HG02588 (cell line): ENCODE measurements around the gene MAN1B1.

Experiments used
- ATAC-seq: cut with Tn5 transposase; IDR thresholded peaks from one replicate; pipeline ENCODE4 v1.9.1; 2021; ENCODE audit warnings: mild to moderate bottlenecking, moderate library complexity; ENCODE audit not compliant: unreplicated experiment

MAN1B1 gene

DNA sequence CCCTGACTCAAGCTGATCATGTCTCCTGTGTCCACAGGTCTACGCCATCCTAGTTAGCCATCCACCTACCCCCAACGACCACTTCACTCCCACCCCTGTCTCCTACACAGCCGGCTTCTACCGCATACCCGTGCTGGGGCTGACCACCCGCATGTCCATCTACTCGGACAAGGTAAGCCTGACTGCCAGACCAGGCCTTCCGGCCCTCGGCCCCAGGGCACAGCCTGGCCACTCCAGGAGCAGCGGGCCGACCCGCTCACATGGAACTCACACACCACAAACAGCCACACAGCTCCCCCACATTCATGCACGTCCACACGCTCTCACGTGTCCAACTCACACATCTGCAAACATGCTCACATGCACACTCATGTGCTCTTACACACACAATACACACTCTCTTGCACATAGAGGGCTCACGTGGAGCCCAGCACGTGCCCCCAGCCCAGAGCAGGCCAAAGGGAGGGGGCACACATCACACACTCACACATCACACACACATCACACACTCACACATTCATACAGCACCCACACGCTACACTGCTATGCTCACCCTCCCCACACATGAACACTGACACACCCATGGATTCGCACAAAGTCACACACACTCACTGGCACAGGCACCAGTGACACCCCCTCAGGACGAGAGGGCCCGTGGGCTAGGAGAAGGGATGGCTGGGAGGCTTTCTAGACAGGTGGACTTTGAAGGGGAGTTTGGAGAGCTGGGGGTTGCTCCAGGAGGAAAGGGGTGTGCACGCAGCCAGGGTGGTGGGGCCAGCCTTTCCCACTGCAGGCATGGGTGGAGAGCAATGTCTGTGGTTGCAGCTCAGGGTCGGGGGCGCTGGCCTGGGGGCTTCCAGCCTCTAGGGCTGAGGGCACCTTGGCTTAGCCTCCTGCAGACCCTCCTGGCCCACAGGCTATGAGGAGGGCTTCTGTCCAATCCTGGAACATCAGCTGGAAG, 55.5 kb downstream of the MAN1B1 start:
- ATAC-seq: no peak

DNA sequence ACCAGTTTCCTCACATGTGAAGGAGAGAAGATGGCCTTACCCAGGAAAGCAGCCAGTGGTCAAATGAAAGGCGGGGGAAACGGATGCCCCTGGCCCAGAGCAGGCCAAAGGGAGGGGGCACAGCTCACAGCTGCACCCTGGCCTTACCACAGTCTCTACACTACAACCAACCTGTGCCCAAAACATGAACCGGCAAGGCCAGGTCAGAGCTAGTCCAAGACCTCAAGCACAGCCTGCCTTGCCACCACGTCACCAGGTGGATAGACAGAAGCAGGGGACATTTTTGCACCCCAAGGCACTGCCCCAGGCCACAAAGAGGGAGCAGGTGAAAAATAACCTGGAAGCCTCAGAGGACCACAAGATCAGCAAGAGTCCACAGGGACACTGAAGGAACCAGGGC, 56.7 kb downstream of the MAN1B1 start:
- no peak for ATAC-seq

DNA sequence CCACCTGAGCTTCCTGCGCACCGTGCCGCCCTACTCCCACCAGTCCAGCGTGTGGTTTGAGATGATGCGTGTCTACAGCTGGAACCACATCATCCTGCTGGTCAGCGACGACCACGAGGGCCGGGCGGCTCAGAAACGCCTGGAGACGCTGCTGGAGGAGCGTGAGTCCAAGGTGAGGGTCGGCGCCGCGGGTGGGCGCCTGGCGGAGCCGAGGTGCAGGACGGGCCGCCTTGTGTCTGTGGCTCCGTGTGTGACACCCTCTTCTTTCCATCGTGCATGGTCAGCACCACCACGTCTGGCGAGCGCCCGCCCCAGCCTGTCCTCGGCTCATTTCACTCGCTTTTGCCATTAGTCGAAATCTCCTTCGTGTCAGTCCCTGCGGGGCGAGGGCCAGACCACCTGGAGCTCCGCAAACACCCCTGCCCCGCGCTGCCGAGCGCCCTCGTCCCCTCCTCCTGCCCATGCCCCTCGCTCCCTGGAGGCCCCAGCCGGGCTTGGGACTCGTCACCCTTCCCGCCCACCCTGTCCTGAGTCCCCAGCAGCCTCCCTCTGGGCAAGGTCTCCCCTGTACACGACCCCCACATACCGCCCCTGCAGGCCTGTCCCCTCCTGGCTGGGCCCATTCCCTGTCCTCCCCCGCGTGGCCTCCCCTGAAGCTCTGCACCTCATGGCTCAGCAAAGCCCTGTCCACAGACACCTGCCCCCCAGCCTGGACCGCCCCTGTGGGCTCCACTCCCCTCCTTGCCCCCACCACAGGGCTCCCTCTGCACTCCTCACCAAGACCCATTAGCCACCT, 59.1 kb downstream of the MAN1B1 start:
- ATAC-seq: no peak

DNA sequence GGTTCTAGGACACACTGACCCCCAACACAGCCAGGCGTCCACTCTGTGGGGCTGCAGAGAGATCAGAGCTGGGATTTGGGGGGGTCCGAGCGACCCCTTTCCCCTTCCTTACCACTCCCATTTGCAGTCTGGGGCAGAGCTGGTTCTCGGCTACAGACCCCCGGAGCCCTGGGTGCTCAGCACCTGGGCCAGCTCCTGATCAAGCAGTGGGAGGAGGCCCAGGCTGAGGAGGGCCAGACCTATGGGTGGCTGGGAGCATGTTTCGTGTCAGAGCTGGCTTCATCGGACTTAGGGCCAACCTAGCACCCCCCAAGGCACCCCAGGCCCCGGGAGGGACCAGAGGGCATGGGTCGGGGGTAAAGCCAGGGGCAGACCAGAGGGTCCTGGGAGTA, 59.7 kb downstream of the MAN1B1 start:
- no peak for ATAC-seq

DNA sequence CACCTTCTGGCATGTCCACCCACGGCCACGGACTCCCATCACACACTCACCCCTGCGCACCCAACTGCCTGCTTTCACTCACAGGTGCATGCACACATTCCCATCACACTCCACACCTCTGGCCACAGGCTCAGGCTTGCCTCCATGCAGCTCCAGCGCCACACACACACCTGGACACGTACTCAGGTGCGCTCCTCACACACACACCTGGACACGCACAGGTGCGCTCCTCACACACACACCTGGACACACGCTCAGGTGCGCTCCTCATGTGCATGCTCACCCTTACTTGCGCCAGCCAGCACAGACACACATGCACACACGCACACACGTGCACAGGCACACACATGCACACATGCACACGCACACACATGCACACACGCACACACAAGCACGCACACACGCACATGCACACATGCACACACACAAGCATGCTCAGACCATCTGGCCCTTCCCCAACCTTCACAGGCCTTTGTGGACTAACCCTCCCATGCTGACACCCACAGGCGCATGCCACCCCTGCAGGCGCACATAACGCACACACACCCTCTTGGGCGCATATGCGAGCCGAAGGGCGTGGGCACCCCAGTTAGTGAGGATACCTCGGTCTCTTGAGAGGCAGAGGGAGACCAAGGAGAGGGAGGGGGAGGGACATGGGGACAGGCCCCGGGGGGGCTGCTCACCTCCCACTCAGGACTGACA, 60.5 kb downstream of the MAN1B1 start:
- no peak for ATAC-seq

DNA sequence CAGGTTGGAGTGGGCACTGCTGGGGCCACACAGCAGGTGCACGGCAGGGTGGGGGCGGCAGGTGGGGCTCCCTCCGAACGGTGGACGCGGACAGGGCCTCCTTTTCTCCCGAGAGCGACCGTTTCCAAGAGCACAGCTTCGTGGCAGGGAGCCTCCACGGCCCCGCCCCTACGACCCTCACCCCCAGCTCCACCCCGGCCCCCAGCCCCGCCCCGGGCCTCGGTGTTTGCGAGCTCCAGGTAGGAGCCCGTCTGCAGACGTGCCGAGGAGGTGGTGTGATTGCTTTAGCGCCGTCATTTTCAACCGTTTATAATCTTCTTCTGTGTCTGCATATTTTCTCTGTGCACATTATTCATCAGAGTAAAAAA, 61.0 kb downstream of the MAN1B1 start:
- no peak for ATAC-seq

DNA sequence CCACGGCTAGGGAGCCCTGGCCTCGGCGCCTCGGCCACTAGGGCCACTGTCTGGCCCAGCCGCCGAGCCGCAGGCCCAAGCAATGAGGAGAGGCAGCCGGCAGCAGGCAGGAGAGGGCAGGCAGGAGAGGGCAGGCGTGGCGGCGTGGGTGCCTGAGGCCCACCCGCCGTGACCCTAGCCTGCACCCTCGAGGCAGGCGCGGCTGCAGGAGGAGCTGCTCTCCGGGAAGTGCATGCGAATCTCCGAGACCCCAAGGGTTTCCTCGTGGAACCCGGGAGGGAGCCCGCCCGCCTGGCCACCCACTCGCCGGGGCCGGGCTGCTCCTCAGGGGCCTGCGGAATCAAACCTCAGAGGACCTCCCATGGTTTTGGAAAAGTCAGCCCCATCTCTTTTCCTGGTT, 61.5 kb downstream of the MAN1B1 start:
- no peak for ATAC-seq

DNA sequence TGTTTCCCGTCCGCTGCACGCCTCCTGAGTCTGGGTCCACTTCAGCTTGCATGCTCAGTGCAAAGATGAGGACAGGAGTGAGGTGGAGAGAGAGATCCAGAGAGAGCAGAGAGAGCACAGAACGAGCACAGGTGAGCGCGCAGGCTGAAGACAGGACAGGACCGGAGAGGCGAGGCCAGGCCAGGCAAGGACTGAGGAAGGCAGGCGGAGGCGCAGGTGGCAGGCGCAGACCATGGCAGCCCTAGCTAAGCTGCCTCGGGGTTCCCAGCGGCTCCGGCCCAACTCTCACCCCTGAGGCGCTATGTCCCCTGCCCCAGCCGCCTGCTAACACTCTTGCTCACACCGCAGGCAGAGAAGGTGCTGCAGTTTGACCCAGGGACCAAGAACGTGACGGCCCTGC, 61.9 kb downstream of the MAN1B1 start:
- ATAC-seq: no peak

DNA sequence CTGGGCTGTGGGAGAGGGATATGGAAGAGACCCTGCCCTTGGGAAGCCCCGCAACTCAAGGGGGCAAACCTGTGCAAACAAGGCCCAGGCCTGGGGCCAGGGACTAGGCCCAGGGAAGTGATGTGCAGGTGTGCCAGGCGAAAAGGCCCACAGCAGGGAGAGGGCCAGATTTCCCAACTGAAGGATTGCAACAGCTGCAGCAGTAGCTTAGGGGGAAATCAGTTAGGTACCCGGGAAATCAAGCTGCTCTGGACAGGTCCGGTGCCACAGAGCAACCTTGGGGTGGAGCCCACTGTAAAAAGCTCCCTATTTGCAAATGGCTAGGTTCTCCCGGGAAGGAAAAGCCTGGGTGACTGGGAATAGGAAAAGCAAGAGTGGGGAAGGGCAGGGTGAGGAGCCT, 62.6 kb downstream of the MAN1B1 start:
- no peak for ATAC-seq

DNA sequence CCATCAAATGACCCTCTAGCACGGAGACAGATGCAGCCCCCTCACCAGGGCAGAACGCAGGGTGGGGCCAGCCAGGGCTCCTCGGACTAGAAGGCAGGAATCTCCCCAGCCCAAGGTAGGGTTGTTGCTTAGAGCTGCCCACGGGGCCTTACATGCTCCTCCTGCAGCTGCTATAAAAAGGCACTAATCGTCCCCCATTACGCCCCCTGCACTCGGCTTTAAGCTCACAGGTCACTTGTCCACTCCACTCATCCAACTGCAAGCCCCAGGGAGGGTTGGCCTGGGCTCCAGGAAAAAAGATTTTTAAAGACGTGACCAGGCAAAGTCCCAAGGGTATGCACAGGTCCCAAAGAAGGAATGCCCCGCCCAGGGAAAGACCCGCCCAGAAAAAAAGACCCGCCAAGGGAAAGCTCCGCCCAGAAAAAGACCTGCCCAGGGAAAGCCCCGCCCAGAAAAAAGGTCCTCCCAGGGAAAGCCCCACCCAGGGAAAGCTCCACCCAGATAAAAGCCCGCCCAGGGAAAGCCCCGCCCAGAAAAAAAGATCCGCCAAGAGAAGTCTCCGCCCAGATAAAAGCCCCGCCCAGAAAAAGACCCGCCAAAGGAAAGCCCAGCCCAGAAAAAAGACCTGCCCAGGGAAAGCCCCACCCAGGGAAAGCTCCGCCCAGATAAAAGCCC, 63.3 kb downstream of the MAN1B1 start:
- peak; percentile 14 for ATAC-seq

DNA sequence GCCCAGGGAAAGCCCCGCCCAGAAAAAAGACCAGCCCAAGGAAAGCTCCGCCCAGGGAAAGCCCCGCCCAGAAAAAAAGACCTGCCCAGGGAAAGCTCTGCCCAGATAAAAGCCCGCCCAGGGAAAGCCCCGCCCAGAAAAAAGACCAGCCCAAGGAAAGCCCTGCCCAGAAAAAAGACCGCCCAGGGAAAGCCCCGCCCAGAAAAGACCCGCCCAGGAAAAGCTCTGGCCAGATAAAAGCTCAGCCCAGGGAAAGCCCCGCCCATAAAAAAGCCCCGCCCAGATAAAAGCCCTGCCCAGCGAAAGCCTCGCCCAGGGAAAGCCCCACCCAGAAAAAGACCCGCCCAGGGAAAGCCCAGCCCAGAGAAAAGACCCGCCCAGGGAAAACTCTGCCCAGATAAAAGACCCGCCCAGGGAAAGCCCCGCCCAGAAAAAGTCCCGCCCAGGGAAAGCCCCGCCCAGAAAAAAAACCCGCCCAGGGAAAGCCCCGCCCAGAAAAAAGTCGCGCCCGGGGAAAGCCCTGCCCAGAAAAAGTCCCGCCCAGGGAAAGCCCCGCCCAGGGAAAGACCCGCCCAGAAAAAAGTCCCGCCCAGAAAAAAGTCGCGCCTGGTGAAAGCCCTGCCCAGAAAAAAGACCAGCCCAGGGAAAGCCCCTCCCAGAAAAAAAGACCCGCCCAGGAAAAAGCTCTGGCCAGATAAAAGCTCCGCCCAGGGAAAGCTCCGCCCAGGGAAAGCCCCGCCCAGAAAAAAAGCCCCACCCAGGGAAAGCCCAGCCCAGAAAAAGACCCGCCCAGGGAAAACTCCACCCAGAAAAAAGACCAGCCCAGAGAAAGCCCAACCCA, 64.1 kb downstream of the MAN1B1 start:
- peak; percentile 35 for ATAC-seq

DNA sequence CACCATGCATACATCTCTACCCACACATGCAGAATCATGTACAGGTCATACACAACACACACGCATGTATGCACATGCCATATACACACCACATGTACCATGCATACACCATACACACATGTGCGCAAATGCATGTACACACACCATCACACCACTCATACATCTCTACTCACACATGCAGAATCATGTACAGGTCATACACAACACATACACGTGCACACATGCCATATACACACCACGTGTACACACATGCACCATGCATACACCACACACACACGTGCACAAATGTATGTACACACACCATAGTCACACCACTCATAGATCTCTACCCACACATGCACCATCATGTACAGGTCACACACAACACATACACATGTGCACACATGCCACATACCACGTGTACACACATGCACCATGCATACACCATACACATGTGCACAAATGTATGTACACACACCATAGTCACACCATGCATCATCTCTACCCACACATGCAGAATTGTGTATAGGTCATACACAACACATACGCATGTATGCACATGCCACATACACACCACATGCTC, 66.1 kb downstream of the MAN1B1 start:
- ATAC-seq: no peak

DNA sequence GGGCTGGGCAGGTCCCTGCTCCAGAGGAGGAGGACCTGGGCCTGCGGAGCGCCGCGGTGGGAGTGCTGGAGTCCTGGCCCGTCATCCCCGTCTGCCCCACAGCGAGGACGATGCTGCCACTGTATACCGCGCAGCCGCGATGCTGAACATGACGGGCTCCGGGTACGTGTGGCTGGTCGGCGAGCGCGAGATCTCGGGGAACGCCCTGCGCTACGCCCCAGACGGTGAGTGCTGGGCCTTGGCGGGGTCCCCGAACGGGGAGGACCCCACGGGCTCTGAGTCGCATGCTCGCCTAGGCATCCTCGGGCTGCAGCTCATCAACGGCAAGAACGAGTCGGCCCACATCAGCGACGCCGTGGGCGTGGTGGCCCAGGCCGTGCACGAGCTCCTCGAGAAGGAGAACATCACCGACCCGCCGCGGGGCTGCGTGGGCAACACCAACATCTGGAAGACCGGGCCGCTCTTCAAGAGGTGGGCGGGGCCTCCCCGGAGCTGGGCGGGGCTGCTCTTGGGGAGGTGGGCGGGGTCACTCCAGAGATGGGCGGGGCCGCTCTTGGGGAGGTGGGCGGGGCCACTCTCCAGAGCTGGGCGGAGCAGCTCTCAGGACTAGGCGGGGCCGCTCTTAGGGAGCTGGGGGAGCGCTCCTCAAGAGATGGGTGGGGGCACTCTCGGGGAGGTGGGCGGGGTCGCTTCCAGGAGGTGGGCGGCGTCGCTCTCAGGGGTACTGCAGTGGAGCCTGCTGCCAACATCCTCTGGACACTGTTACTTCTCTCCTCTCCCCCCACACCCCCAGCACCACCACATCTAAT, 70.0 kb downstream of the MAN1B1 start:
- no peak for ATAC-seq

DNA sequence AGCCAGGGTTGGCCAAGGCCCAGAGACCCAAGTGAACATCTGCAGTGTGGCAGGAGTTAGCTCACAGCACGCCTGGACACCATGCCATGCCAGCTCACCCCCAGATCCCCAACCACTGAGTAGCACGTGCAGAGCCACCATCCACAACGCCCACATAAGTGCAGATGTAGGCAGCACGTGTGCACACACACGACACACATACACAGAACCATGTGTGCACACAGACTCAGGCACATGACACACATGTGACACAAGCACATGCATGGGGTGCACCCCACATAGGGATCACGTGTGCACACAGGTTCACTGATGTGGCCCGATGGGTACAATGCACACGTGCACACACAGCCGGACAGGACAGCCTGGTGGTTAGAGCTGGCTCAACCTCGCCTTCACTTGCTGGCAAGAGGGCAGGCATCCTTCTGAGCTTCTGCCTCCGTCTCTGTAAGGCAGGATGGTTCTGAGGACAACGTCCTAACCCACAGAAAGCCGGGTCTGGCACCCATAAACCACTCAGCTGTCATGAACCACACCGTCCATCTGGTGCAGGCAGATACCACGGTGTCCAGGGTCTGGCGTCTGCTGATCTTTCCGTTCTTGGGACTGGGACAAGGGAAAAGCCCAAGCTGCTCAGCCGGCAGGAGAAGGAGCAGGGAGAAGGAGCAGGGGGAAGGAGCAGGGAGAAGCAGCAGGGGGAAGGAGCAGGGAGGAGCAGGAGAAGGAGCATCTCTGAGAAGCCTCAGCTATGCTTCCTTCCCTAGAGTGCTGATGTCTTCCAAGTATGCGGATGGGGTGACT, 71.0 kb downstream of the MAN1B1 start:
- ATAC-seq: no peak

DNA sequence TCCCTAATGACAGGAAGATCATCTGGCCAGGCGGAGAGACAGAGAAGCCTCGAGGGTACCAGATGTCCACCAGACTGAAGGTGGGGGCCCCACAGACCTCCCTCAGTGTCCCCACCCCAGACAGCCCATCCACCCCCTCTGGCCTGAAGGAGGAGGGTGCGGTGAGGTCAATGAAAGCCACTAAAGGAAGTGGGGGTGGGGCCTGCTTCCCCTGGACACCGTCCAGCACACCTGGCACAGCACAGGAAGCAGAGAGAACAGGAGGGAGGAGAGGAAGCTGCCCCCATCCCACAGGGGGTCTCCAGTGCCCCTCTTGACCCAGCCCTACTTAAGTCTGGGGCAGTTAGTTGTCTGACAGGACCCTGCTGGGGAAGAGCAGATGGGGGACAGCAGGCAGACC, 71.8 kb downstream of the MAN1B1 start:
- no peak for ATAC-seq
